Keratinocyte (primary cell): ENCODE results near the gene ZNF70. TPM values are rescaled to one million over a fixed set of nuclear protein-coding genes. Genes with fewer than 3 reads are reported as not detected.

Experiments
- DNase-seq: peaks from one replicate; pipeline ENCODE4 v3.0.0-alpha.2; 2011; ENCODE audit warnings: low read depth, missing footprints, low spot score
- FAIRE-seq: peaks from 2 replicates; lab custom pipeline; 2011; peaks lifted over from hg19 to GRCh38; lab: Jason Lieb, UNC
- H2AFZ ChIP-seq: 2 replicates; pipeline ENCODE4 v1.6.0; 2012; ENCODE audit warnings: low read length, control low read depth, inconsistent platforms; ENCODE audit not compliant: control insufficient read depth
- H3K27ac ChIP-seq: 2 replicates; pipeline ENCODE4 v1.5.1; 2011; ENCODE audit warnings: low read length; ENCODE audit not compliant: control insufficient read depth, insufficient read depth
- H3K27me3 ChIP-seq: 3 replicates; pipeline ENCODE4 v1.6.0; 2011; ENCODE audit warnings: low read length; ENCODE audit not compliant: control insufficient read depth, insufficient read depth; ENCODE audit errors: extremely low read depth
- H3K36me3 ChIP-seq, 2 experiments: 2 replicates in 1 of 2; 3 replicates in 1 of 2; pipeline ENCODE4 v1.5.1; 2011; ENCODE audit warnings: low read length in 2 of 2, mild to moderate bottlenecking in 1 of 2; ENCODE audit not compliant: control insufficient read depth in 2 of 2, insufficient read depth in 2 of 2; ENCODE audit errors: extremely low read depth in 1 of 2
- H3K4me1 ChIP-seq: 3 replicates; pipeline ENCODE4 v1.5.1; 2011; ENCODE audit warnings: low read length; ENCODE audit not compliant: control insufficient read depth, insufficient read depth; ENCODE audit errors: extremely low read depth
- H3K4me2 ChIP-seq: 3 replicates; pipeline ENCODE4 v1.6.0; 2011; ENCODE audit warnings: low read depth, low read length; ENCODE audit not compliant: control insufficient read depth, insufficient read depth; ENCODE audit errors: extremely low read depth
- H3K4me3 ChIP-seq, 3 experiments: fragments of 200-600 bp in 1 of 3; sonication (generic) in 1 of 3; 2 replicates in 2 of 3; 3 replicates in 1 of 3; pipeline ENCODE4 v1.5.1; 2011 to 2016; ENCODE audit warnings: low read length in 3 of 3, mild to moderate bottlenecking in 3 of 3, control low read depth in 2 of 3, inconsistent platforms in 1 of 3, low read depth in 1 of 3, mixed read lengths in 1 of 3, mixed run types in 1 of 3, moderate library complexity in 1 of 3; ENCODE audit not compliant: control insufficient read depth in 2 of 3, insufficient read depth in 2 of 3; ENCODE audit errors: extremely low read depth in 1 of 3
- H3K79me2 ChIP-seq: 2 replicates; pipeline ENCODE4 v1.6.0; 2012; ENCODE audit warnings: low read length; ENCODE audit not compliant: control insufficient read depth, insufficient read depth
- H3K9ac ChIP-seq: 3 replicates; pipeline ENCODE4 v1.6.0; 2011; ENCODE audit warnings: low read length; ENCODE audit not compliant: control insufficient read depth, insufficient read depth; ENCODE audit errors: extremely low read depth
- H3K9me1 ChIP-seq: 3 replicates; pipeline ENCODE4 v1.6.0; 2011; ENCODE audit warnings: low read length; ENCODE audit not compliant: control insufficient read depth, insufficient read depth; ENCODE audit errors: extremely low read depth
- H3K9me3 ChIP-seq: 2 replicates; pipeline ENCODE4 v1.5.1; 2012; ENCODE audit warnings: low read depth, low read length; ENCODE audit not compliant: control insufficient read depth
- H4K20me1 ChIP-seq: 3 replicates; pipeline ENCODE4 v1.6.0; 2011; ENCODE audit warnings: low read length; ENCODE audit not compliant: control insufficient read depth, insufficient read depth; ENCODE audit errors: extremely low read depth
- CTCF ChIP-seq, 3 experiments: IDR thresholded peaks in 1 of 3; conservative IDR thresholded peaks in 1 of 3; optimal IDR thresholded peaks in 1 of 3; 2 replicates in 2 of 3; 3 replicates in 1 of 3; pipeline versions ENCODE3 to v1.5.1; 2011; ENCODE audit warnings: low read length in 3 of 3, mild to moderate bottlenecking in 3 of 3, moderate library complexity in 2 of 3, control low read depth in 1 of 3, inconsistent platforms in 1 of 3; ENCODE audit not compliant: insufficient read depth in 2 of 3; ENCODE audit errors: extremely low read depth in 1 of 3
- EZH2 ChIP-seq: IDR thresholded peaks from one replicate; pipeline ENCODE4 v1.6.1; 2012; ENCODE audit warnings: inconsistent platforms, mild to moderate bottlenecking, low read length, moderate library complexity
- dilution Hi-C: fragments of 300-500 bp; cut with MboI; formaldehyde crosslinking; loops from one replicate; pipeline ENCODE4 v1.7.0; 2020; ENCODE audit warnings: low sequenced_read_pairs; ENCODE audit not compliant: extremely low pct_ligation_motif_present
- polyA plus RNA-seq, 5 experiments: library from polyadenylated mRNA; depleted of rRNA in 3 of 5; stranded (reverse) in 3 of 5; stranded (forward) in 1 of 5; unstranded in 1 of 5; fragments of >200 nt; gene quantifications; 1 replicate in 1 of 5; 2 replicates in 3 of 5; 3 replicates in 1 of 5; pipeline versions ENCODE4 v1.2.1 to v1.2.3, GENCODE V29; 2011 to 2012; ENCODE audit warnings: missing spikeins in 2 of 5, low read depth in 1 of 5, low replicate concordance in 1 of 5

ZNF70 gene
- polyA plus RNA-seq, 1 donor (not counting 4 experiments of a cell fraction or from before 2014, with no cell fraction given), result 0.55 TPM

DNA sequence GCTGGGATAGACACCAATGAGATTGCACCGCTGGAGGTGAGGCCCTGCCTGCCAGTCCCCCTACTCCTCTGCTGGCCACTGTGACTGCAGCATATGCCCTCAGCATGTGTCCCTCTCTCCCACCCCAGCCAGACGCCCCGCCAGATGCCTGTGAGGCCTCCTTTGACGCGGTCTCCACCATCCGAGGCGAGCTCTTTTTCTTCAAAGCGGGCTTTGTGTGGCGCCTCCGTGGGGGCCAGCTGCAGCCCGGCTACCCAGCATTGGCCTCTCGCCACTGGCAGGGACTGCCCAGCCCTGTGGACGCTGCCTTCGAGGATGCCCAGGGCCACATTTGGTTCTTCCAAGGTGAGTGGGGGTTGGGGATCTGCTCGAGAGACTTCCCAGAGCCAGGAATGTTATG lies 30.2 kb upstream of the ZNF70 start:
- Histone ChIP-seq H3K36me3 (no peaks in the 10 kb centered on the region), H3K79me2 (no peaks in the 10 kb centered on the region), H2AFZ (peak overlapping the region; percentile 87), H3K4me2 (peak overlapping the region; percentile 37), H4K20me1 (no peaks in the 10 kb centered on the region), H3K9me1 (no peaks in the 10 kb centered on the region), H3K9ac (no peak overlapping the region), H3K27ac (peak overlapping the region; percentile 6), H3K27me3 (no peaks in the 10 kb centered on the region), H3K4me3 (no peak overlapping the region), H3K4me1 (peaks cover 16% of the 10 kb centered on the region), H3K9me3 (no peaks in the 10 kb centered on the region)
- no peak for DNase-seq
- dilution Hi-C loops, result no loop called here
- no peak for FAIRE-seq
- TF ChIP-seq EZH2, result no peak

DNA sequence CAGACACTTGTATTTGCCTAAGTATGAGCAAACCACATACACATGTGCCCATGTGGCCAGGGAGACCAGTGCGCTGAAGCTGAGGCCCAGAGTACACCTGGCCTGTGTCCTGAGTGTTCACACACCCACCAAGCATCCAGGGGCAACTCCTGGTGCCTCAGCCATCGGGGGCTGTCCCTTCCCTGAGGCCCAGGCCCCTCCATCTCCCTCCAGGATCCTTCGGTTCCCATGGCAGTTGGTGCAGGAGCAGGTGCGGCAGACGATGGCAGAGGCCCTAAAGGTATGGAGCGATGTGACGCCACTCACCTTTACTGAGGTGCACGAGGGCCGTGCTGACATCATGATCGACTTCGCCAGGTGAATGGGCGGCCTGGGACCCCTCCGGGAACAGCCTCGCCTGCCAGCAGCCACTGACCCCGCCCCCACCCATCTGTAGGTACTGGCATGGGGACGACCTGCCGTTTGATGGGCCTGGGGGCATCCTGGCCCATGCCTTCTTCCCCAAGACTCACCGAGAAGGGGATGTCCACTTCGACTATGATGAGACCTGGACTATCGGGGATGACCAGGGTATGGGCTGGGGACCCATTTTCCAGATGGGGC lies 29.3 kb upstream of the ZNF70 start:
- Histone ChIP-seq H3K9ac (no peak overlapping the region), H3K36me3 (no peaks in the 10 kb centered on the region), H3K79me2 (no peaks in the 10 kb centered on the region), H3K27me3 (no peaks in the 10 kb centered on the region), H3K27ac (no peak overlapping the region), H3K9me1 (no peaks in the 10 kb centered on the region), H3K4me1 (peaks cover 15% of the 10 kb centered on the region), H3K9me3 (no peaks in the 10 kb centered on the region), H3K4me3 (no peak overlapping the region), H3K4me2 (no peak overlapping the region), H4K20me1 (no peaks in the 10 kb centered on the region), H2AFZ (no peak overlapping the region)
- no peak for FAIRE-seq
- DNase-seq, result no peak
- dilution Hi-C loops, result no loop called here
- TF ChIP-seq CTCF (optimal IDR thresholded peaks at IDR 0.05 in 1 of 3, IDR thresholded peaks at IDR 0.05 in 1 of 3, conservative IDR thresholded peaks at IDR 0.05 in 1 of 3; ENCODE audit: extremely low read depth in 1 of 3, insufficient read depth in 2 of 3, low read length in 3 of 3) (no peak), EZH2 (no peak)

- H3K27ac ChIP-seq, result no peak overlapping the region
- TF ChIP-seq EZH2 (no peak), CTCF (optimal IDR thresholded peaks at IDR 0.05 in 1 of 3, IDR thresholded peaks at IDR 0.05 in 1 of 3, conservative IDR thresholded peaks at IDR 0.05 in 1 of 3; ENCODE audit: extremely low read depth in 1 of 3, insufficient read depth in 2 of 3, low read length in 3 of 3) (no peak)
- H3K9me1 ChIP-seq, result no peaks in the 10 kb centered on the region
- no peaks in the 10 kb centered on the region for H3K36me3 ChIP-seq
- no peak overlapping the region for H3K9ac ChIP-seq
- no peaks in the 10 kb centered on the region for H4K20me1 ChIP-seq
- no peaks in the 10 kb centered on the region for H3K27me3 ChIP-seq
- no peaks in the 10 kb centered on the region for H3K79me2 ChIP-seq
- H3K4me1 ChIP-seq, result peaks cover 15% of the 10 kb centered on the region
- FAIRE-seq (no peak), DNase-seq (no peak)
- no peaks in the 10 kb centered on the region for H3K9me3 ChIP-seq
- dilution Hi-C loops, result no loop called here
- no peak overlapping the region for H2AFZ ChIP-seq
- no peak overlapping the region for H3K4me2 ChIP-seq
- no peak overlapping the region for H3K4me3 ChIP-seq
These were observed 28.8 kb upstream of the ZNF70 start for GRCh38 chr22:23779731-23780130.
